Keratinocyte (primary cell): Measurements from ENCODE around the gene PPP1R12A.

ENCODE experiments used
- EZH2 ChIP-seq: IDR thresholded peaks from one replicate; pipeline ENCODE4 v1.6.1; 2012; ENCODE audit warnings: inconsistent platforms, mild to moderate bottlenecking, low read length, moderate library complexity
- TF ChIP-seq, protein P1 (sequence below), 3 experiments: IDR thresholded peaks in 1 of 3; conservative IDR thresholded peaks in 1 of 3; optimal IDR thresholded peaks in 1 of 3; 2 replicates in 2 of 3; 3 replicates in 1 of 3; pipeline versions ENCODE3 to v1.5.1; 2011; ENCODE audit warnings: low read length in 3 of 3, mild to moderate bottlenecking in 3 of 3, moderate library complexity in 2 of 3, control low read depth in 1 of 3, inconsistent platforms in 1 of 3; ENCODE audit not compliant: insufficient read depth in 2 of 3; ENCODE audit errors: extremely low read depth in 1 of 3

DNA sequence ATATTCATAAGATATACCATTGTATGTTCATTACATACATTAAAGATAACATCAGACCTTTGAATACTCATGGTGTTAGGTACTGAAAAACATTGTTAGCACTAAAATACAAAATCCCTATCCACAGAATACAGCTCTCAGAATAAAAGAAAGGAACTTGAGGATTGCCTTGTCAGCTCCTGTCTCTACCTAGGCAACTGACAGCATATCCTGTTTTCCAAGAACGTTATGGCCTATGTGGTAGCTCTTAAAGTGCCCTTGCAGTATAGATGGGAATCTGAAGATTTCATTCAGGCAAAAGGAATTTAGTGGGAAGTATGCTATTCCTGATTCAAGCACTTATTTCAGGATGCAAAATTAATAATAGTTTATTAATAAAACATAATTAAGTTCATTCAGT lies 1.8 kb upstream of the PPP1R12A start:
- TF ChIP-seq, protein P1, sequence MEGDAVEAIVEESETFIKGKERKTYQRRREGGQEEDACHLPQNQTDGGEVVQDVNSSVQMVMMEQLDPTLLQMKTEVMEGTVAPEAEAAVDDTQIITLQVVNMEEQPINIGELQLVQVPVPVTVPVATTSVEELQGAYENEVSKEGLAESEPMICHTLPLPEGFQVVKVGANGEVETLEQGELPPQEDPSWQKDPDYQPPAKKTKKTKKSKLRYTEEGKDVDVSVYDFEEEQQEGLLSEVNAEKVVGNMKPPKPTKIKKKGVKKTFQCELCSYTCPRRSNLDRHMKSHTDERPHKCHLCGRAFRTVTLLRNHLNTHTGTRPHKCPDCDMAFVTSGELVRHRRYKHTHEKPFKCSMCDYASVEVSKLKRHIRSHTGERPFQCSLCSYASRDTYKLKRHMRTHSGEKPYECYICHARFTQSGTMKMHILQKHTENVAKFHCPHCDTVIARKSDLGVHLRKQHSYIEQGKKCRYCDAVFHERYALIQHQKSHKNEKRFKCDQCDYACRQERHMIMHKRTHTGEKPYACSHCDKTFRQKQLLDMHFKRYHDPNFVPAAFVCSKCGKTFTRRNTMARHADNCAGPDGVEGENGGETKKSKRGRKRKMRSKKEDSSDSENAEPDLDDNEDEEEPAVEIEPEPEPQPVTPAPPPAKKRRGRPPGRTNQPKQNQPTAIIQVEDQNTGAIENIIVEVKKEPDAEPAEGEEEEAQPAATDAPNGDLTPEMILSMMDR (optimal IDR thresholded peaks at IDR 0.05 in 1 of 3, IDR thresholded peaks at IDR 0.05 in 1 of 3, conservative IDR thresholded peaks at IDR 0.05 in 1 of 3; ENCODE audit: extremely low read depth in 1 of 3, insufficient read depth in 2 of 3, low read length in 3 of 3), result no peak
- TF ChIP-seq EZH2, result no peak
